Measurements from ENCODE around the gene UGT8.
"Not testable (repeated sequence)": the region's sequence is repeated elsewhere in the genome, so short reads cannot be mapped to it uniquely, and the experiment has no call there.

The UGT8 gene

DNA sequence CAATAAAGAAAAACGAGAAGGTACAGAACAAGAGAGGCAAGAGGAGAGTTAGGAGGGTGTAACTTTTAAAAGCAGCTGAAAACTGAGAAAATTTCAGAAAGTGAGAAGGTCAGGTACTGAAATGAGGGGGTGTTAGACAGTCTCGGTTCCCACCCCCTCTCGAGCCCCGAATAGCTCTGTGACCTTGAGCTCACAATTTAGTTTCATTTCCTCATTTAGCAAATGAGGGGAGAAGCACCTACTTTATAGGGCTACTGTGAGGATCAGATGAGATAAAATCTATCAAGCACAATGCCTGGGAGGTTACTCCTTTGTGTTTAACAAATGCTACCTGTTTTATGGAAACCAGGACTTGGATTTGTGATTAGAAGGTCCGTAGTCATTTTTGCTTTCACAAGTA lies 4.9 kb downstream of the UGT8 start:
- no peak for DNase-seq (ENCODE audit: low read depth, low spot score)

DNA sequence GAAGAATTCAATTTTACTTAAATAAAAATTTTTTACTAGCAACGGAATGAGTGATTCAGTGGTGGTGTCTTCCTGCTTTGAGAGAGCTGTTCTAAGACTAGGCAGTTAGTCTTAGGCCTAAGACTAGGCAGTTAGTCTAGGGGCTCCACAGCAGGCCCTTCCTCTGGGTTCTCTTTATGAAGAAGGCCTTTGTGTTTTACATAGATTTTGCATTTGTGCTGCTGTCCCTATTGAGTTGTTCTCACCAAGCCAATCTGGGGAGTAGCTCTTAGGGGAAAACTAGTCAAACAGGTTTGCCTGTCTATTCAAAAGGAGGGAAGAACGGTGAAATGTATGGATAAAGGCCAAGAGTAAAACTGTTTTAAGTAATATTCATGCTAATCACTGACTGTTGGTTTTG lies 7.6 kb downstream of the UGT8 start:
- peak; percentile 81 for DNase-seq (ENCODE audit: low read depth, low spot score)

DNA sequence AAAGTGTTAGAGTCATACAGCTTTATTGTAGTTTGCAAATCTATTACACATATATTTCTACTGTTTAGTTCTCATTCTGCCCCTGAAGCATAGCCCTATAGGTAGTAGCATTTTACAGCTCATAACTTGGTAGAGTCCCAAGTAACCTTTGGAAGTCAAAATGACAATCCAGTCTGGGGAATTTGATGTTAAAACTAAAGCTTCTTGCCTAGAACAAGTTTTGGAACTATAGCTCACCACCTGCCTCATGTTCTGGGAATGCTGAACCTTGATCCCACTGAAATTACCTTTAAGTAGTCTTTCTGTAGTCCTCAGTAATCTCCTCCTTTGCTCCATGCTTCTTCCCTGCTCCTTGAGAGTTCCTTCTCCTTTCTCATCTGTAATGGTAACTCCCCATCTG lies 8.4 kb downstream of the UGT8 start:
- no peak for DNase-seq (ENCODE audit: low read depth, low spot score)

DNA sequence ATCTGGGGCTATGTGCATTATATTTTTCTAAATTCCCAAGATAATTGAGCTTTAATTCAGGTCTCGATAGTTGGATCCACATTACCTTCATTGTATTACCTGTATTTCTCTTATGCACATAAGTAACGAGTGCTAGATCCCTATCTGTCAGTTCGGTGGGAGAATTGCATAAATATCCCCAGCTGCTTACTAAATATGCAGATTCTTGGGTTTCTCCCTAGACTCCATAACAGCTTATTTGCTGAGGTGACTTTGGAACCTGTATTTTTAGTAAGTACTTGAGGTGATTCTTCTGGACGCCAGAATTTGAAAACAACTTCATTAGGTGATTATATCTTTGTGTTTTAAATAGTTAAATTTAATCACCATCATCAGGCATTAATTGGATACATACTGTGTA lies 15.0 kb downstream of the UGT8 start:
- DNase-seq (ENCODE audit: low read depth, low spot score), result no peak

DNA sequence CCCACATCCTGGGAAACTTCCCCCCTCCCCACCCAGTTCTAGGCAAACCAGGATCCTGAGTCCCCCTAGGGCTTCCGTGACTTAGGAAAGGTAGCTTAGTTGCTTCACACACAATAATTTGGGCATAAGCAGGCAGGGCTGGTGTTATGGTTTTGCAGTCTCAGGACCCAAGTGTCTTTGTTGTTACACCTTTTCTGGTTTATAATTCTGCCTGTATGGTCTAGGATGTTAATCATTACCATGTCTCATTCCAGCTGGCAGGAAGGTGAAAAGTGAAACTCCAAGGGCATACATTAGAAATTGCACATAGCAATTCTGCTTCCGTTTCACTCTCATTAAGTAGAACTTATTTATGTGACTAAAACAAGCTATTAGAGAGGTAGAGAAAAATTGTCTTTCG lies 16.8 kb downstream of the UGT8 start:
- no peak for DNase-seq (ENCODE audit: low read depth, low spot score)

DNA sequence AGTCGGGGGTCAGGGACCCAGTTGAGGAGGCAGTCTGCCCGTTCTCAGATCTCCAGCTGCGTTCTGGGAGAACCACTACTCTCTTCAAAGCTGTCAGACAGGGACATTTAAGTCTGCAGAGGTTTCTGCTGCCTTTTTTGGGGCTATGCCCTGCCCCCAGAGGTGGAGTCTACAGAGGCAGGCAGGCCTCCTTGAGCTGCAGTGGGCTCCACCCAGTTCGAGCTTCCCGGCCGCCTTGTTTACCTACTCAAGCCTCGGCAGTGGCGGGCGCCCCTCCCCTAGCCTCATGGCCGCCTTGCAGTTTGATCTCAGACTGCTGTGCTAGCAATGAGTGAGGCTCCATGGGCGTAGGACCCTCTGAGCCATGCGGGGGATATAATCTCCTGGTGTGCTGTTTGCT lies 17.4 kb downstream of the UGT8 start:
- DNase-seq (ENCODE audit: low read depth, low spot score), result not testable (repeated sequence)

DNA sequence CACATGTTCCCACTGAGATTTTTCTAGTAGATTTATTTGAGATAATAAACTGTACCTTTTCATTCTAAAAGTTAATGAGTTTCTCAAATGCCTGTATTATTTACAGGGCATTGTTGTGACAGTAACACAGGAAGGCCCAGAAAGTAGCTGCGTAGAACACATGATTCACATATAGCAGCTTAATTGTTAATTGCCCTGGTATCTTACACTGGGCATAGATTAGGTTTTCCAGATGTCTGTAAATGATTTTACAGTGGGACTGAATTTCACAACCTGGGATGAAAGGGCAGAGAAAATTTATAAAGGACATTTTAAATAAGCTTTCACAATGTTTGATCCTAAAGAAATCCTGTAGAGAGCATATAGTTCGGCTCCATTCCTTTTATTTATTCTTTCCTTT lies 27.6 kb downstream of the UGT8 start:
- no peak for DNase-seq (ENCODE audit: low read depth, low spot score)

DNA sequence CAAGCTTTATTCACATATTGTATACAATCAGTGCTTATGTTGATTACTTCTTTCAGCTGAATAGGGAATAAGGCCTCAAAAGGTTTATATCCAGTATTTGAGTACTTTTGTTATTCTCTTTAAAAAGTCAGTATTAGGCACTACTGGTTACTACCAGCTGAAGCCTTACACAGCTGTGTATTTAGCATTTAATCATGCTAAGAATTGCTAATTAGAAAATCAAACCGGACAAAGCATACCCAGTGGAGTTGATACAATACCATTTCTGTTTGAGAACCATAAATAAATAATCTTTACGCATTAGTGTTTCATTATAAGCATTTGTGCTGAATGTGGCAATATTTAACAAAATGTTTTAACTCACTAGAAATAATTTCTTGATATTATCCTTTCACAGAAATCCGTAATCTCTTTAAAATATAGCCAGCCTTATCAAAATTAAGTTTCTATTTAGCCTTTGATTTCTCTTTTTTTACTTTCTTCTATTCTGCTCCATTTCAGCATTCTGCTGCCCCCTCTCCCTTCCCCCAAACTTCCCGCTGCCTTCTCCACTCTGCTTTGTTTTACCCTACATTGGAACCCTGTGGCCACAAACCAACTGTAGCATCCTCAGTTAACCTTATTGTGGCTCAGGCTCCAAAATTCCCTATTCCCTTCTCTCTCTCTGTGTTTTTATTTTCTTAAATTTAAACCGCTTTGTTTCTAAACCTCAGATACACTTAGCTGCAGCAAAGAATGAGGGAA lies 37.8 kb downstream of the UGT8 start:
- DNase-seq (ENCODE audit: low read depth, low spot score), result no peak

DNA sequence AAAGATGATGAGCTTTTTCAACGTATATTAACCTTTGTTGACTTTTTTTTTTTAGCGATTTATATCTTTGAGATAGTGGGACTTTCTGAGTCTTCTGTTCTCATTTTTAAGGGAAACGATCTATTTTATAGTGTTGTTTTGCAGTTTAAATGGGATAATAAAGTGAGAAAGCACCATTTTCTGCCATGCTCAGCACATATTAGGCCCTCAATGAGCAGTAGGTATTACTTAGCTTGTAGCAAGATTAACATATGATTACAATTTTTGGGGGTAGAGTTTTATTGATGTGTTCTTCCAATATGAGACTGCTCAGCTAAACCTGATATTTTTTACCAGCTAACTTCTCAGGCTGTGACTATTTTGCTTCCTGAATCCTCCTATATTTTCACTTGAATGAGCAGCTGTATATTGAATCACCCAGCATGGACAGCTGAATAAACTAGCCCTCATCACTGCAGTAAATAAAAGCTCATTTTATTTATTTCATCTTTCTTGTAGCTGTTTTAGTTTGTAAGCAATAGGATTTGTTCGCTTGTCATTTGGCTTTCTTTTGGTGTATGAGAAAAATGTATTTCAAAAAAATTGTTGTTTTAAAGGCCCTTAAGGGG lies 43.7 kb downstream of the UGT8 start:
- DNase-seq (ENCODE audit: low read depth, low spot score), result no peak

DNA sequence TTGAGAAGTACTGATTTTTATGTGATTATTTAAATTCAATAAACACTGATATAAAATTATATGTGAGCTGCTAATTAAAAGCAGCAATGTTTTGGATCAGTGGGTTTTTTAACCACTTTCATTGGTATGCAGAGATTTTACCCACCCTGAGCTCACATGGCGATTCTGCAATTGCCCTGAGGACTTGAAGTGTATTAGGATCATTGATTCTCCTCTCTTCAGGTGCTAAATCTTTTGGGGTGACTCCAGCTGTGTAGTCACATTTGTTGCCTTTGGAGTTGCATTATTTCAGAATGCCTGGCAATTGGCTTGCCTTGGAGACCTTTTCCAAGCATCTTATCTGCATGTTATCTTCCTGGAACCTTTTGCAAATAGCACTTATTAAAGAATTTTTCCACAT lies 51.3 kb downstream of the UGT8 start:
- DNase-seq (ENCODE audit: low read depth, low spot score), result no peak

DNA sequence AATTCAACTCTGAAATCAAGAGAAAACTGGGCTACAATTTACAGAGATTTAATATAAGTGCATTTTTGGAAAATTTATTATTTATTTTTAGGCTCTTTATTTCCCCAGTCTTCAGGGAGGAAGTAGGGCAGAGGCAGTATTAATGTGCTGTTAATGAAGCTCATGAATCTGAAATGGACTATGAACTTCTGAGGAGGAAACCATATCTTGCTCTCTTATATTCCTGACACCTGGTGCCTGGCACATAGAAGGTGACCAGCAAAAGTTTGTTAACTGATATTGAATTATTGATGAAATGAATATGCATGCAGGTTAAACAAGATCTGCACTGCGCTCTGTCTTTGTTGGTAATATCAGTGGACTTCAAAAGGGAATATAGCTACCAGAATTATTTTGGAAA lies 55.1 kb downstream of the UGT8 start:
- DNase-seq (ENCODE audit: low read depth, low spot score), result no peak

DNA sequence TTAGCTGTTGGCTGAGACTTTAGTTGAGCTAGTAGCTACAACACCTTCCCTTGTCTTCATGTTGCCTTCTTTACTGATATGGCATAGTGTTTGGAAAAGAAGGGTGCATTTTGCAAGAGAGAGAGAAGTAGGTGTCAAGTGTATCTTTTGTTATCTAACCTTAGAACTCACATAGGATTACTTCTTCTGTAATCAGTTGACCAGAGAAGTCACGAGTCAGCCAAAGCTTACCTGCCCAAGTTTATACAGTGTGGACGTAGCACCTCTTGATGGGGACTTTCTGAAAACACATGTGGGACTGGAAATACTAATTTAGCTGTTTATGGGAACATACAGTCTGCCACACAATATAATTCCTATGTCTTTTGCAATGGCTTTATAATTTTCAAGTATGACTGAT lies 56.0 kb downstream of the UGT8 start:
- DNase-seq (ENCODE audit: low read depth, low spot score), result no peak

DNA sequence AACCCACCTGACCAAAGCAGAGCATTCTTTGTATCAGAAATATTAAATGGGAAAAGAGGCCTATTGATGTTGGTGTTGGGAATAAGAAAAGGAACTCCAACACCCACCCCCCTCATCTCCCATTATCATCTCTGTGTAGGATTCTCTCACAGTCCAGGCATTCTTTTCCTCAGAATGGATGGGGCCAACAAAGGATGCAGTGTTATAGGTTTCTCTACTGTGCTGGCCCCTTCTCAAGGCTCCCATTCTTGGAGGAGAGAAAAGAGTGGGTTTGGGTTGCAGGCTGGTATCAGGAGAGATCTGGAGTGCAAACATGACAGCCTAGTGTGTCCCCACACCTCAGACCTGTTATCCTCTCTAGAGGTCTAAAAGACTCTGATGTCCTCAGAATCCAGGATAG lies 59.6 kb downstream of the UGT8 start:
- no peak for DNase-seq (ENCODE audit: low read depth, low spot score)

DNA sequence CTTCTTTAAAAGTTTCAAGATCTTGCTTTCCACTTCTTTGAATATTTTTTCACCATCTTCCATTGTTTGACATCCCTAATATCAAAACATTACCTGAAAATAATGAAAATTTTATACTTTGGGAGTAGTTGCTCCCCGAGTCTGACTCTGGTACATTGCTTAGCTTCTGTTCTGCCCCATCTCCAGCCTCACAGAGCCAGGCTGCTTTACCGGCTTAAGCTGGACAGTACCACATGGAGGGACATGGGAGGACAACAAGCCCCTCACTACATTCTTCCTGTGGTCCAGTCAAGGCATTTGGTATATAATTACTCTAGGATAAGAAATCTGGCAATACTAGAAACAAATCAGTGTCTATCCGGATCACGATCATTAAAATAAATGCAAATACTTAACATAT lies 60.2 kb downstream of the UGT8 start:
- no peak for DNase-seq (ENCODE audit: low read depth, low spot score)

DNA sequence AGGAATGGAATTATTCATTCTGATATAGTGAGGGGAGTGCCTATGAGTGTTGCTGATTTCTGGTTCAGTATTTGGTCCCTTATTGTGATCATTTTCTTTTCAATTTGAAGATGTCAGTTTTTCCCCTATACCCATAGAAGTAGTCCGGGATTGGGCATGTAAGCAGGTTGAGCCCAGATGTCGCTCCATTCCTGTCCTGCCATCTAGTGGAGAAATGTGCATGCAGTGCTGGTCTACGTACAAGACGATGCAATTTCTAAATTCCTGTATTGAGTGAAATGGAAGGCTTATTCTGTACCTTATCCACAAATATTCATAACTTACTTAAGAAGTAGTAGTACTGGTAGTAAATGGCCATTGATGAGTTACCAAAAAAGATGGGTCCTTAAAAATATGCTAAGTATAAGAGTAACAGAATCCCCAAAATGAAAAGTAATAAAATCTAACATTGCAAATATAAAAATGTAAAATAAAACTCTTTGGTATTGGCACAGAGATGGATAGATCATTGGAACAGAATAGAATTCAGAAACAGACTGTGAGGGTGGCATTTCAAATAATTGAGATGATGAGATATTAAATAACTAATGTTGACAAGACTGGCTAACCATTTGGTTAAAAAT lies 60.9 kb downstream of the UGT8 start:
- DNase-seq (ENCODE audit: low read depth, low spot score), result peak; percentile 45

DNA sequence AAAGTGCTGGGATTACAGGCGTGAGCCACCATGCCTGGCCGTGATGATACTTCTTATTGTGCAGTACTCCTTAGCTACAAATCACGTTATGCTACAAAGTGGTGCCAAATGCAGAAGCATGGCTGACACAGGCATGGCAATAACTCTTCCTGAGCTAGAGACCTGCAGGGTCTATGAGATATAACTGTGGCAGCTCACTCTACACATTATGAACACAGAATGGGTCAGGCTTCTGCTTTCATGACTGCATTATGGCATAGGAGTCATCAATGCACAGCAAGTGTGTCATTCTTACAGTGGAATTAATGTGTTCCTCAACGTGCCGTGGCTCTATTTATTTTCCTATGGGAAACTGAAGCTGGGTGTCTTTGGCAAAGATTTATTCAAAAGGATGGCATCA lies 64.5 kb downstream of the UGT8 start:
- no peak for DNase-seq (ENCODE audit: low read depth, low spot score)

DNA sequence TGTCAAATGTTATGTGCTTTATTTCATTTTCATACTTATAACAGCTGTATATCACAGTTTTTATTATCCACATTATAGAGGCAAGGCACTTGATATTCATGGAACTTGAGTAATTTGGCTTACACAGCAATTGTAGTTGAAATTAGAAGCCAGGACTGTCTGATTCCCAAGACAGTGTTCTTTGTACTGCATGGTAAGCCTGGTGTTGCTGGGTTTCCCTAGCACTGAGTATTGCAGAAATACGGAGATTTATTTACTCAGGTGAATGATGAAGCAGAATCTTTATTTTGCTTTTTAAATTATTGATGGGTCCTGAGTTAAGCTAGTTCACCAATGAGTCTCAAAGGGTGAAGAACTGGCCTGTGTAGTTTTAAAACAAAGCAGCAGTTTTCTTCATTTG lies 70.0 kb downstream of the UGT8 start:
- DNase-seq (ENCODE audit: low read depth, low spot score), result no peak

DNA sequence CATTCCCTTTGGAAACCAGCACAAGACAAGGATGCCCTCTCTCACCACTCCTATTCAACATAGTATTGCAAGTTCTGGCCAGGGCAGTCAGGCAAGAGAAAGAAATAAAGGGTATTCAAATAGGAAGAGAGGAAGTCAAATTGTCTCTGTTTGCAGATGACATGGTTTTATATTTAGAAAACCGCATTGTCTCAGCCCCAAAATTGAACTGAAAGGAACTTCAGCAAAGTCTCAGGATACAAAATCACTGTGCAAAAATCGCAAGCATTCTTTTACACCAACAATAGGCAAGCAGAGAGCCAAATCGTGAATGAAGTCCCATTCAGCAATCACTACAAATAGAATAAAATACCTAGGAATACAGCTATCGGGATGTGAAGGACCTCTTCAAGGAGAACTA lies 72.1 kb downstream of the UGT8 start:
- DNase-seq (ENCODE audit: low read depth, low spot score), result not testable (repeated sequence)

DNA sequence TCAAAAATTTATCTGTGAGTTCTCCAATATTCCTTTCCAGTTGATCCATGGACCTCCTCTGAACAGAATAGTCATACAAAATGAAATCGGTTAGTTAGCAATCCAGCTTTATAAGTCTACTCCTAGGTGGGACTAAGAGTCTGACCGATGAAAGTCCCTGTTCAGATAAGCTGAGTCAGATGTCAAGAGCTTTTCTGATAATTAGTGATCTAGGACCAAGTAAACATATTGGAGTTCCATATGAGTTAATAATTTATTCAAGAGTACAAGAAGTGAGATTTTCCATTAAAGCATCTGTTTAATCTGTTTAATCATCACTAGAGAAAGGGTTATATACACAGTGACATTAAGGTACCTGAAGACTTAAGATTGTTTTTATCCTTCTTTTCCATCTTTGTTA lies 74.7 kb downstream of the UGT8 start:
- no peak for DNase-seq (ENCODE audit: low read depth, low spot score)

DNA sequence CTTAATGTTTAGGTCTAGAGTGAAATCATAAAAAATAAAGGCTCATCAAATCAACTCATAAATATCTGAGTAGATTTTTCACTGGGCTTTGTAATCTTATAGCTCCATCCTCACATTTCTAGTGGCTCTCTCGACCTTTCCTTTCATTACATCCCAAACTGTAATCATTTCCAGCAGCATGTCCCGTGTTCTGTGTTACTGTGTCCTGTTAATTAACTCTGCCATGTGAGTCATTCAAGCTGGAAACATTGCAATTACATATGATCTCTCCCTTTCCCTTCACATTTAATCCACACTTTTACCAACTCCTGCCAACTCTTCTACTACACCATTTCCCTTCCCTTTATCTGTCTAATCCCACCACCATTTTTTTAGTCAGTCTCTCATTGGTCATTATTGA lies 75.5 kb downstream of the UGT8 start:
- DNase-seq (ENCODE audit: low read depth, low spot score), result no peak

DNA sequence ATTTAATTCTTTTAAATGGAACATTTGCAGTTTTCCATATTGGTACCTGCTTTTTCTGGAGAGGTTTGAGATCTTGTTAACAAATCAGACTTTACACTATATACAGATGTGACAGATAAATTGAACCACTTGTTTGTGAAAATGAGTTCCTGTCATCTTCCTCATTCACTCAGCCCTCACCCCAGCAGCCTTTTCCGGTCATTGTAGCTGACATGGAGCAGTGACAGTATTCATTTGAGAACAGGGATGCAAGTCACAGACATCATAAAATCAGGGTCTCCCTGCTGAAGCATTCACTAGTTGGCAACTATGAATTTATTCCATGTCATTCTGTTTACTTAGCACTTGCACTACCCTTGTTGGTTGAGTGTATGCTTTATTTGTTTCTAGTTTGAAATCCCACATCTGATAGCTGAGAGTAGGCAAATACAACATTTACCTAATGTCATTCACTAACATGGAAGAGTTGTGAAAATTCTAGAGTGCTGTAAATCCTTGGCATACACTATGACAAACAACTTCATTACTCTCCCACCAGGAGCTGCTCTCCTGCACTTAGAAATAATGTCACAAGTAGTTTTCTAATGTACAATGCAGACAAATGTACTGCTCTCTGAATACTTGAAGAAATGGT lies 78.9 kb downstream of the UGT8 start:
- DNase-seq (ENCODE audit: low read depth, low spot score), result no peak

DNA sequence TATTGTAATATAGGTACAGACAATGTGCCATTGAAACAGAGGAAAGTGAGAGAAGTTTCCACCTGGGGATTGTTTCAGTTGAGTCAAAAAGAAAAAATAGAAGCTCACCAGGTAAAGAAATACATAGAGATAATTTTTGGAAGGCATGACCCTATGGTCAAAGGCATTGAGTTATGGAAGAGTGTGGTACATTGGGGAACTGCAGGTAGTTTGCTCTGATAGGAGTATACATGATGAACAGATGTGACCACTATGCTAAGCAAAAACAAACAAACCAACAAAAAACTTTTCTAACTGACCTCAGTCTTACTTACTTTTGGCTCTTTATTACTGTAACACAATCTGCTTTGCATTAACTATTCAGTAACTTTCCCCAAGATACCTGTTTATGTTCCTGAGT lies 85.9 kb downstream of the UGT8 start:
- no peak for DNase-seq (ENCODE audit: low read depth, low spot score)

DNA sequence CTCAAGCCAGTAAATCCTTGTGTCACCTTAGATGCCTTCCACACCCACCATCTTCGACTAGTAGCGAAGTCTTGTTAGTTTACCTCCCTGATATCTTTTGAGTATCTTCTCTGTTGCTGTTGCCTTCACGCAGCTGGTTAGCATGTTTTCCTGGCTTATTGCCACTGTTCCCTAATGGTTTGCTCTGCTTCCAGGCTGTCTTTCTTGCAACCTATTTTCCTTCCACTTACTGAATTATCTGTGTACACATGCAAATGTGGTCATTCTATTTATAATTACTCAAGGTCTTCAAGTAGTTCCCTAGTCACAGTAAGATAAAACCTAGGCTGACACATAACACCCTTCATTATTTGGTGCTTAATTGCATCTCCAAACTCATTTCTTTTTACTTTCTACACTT lies 89.5 kb downstream of the UGT8 start:
- DNase-seq (ENCODE audit: low read depth, low spot score), result no peak

Data from iPS DF 19.7 (cell line).